Mesodermal cell (in vitro differentiated cells): ENCODE data around the gene DIP2C.
"Not testable (repeated sequence)": the region's sequence is repeated elsewhere in the genome, so short reads cannot be mapped to it uniquely, and the experiment has no call there.

ENCODE experiments used
- H3K27ac ChIP-seq: 2 replicates; pipeline ENCODE4 v1.7.0; 2013; ENCODE audit warnings: mild to moderate bottlenecking, low read depth, low read length, moderate library complexity; ENCODE audit not compliant: severe bottlenecking
- H3K36me3 ChIP-seq: 2 replicates; pipeline ENCODE4 v1.7.1; 2013; ENCODE audit warnings: mild to moderate bottlenecking, low read length, moderate library complexity; ENCODE audit not compliant: control insufficient read depth, insufficient read depth
- H3K4me1 ChIP-seq: one replicate; pipeline ENCODE4 v1.7.1; 2013; ENCODE audit warnings: mild to moderate bottlenecking, low read length; ENCODE audit not compliant: insufficient read depth, control insufficient read depth, poor library complexity, severe bottlenecking
- H3K4me3 ChIP-seq: 2 replicates; pipeline ENCODE4 v1.7.0; 2013; ENCODE audit warnings: low read length, control low read depth, mild to moderate bottlenecking; ENCODE audit not compliant: insufficient read depth, poor library complexity, severe bottlenecking; ENCODE audit errors: extremely low read depth
- H3K9me3 ChIP-seq: 2 replicates; pipeline ENCODE4 v1.7.1; 2013; ENCODE audit warnings: mild to moderate bottlenecking, low read length, moderate library complexity; ENCODE audit not compliant: control insufficient read depth
- WGBS, 2 experiments: methylation state at CpG; one replicate each; pipeline ENCODE4 v1.1.5; 2013; ENCODE audit warnings: missing lambda C conversion rate in 2 of 2; ENCODE audit not compliant: insufficient coverage in 2 of 2; 5-methylcytosine and 5-hydroxymethylcytosine counted together

DIP2C gene

DNA sequence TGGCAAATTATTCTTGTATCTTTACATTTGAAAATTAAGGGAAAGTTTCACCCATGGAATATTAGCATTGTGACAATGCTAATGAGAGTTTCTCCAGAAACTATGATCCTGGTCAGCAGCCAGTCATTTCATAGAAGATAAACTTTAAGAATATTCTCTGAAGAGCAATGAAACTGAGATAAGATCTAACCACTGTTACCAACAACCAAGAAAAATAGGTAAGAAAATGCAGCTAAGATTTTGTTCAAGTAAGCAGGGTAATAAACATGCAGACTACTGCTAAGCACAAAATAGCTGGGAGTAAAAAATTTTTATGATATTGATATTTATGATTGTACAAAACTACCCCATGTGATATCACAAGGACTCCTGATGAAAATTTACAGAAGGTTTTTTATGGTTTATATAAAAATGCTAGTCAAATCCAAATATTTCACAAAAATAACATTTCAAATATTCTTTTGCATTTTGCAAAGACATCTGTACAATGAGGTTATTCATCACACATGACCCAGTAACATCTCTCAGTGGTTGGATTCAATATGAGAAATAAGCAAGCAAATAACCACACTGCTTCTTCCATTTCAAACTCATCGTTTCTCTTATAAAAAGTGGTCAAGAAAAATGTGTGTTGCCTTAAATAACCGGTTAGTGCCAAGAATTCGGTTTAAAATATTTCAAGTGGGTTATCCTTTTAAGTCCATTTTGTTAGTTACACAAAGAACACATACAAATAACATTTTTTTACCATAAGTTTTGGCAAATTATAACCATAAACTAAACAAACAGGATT is 251.6 kb downstream of the DIP2C start:
- H3K9me3 ChIP-seq: no peaks in the 10 kb centered on the region
- H3K4me1 ChIP-seq: no peaks in the 10 kb centered on the region
- H3K36me3 ChIP-seq: peaks cover 20% of the 10 kb centered on the region
- no peak overlapping the region for H3K27ac ChIP-seq
- WGBS, 2 experiments: no CpG with 5 or more reads among the region's 3 CpGs
- no peak overlapping the region for H3K4me3 ChIP-seq

DNA sequence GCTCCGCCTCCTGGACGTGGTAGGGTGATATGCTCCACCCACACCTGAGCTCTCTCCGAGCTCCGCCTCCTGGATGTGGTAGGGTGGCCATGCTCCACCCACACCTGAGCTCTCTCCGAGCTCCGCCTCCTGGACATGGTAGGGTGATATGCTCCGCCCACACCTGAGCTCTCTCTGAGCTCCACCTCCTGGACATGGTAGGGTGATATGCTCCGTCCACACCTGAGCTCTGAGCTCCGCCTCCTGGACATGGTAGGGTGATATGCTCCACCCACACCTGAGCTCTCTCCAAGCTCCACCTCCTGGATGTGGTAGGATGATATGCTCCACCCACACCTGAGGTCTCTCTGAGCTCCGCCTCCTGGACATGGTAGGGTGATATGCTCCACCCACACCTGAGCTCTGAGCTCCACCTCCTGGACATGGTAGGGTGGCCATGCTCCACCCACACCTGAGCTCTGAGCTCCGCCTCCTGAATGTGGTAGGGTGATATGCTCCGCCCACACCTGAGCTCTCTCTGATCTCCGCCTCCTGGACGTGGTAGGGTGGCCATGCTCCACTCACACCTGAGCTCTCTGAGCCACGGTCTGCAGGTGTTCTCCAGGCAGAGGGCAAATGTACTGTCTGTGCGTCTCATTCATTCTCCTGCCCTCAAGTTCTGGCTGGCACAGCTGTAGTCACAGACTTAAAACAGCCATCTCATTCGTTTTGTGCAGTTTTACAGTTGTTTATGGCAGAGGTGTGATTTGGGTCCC is 252.4 kb downstream of the DIP2C start:
- Histone ChIP-seq H3K4me1 (no peaks in the 10 kb centered on the region), H3K36me3 (peaks cover 20% of the 10 kb centered on the region), H3K4me3 (no peak overlapping the region), H3K27ac (no peak overlapping the region), H3K9me3 (no peaks in the 10 kb centered on the region)
- WGBS, 2 experiments: 93% methylated on average over 8 of the region's 17 CpGs

DNA sequence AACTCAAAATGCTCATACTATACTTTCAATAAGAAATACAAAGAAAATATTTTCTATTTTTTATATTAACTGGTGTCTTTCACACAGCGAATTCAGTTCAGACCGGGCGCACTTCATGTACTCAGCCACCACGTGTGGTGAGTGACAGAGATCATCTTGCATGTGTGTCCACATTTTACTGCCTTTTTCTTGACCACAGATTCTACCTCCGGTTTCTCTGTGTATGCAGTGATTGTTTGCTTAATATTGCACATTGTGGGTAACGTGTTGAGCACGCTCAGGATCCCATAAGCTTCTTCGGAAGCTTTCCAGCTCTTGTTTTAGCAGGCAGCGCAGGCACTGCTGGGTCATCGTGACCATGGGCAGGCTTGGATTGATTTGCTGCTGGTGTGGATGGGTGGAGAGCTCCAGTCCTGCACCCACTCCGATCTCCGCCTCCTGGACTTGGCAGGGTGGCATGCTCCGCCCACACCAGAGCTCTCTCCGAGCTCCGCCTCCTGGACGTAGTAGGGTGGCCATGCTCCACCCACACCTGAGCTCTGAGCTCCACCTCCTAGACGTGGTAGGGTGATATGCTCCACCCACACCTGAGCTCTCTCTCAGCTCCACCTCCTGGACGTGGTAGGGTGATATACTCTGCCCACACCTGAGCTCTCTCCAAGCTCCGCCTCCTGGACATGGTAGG is 253.3 kb downstream of the DIP2C start:
- H3K36me3 ChIP-seq: peaks cover 20% of the 10 kb centered on the region
- H3K9me3 ChIP-seq: no peaks in the 10 kb centered on the region
- no peaks in the 10 kb centered on the region for H3K4me1 ChIP-seq
- no peak overlapping the region for H3K27ac ChIP-seq
- WGBS, 2 experiments: 92 to 94% methylated on average over 13 to 18 of the region's 19 CpGs
- no peak overlapping the region for H3K4me3 ChIP-seq

DNA sequence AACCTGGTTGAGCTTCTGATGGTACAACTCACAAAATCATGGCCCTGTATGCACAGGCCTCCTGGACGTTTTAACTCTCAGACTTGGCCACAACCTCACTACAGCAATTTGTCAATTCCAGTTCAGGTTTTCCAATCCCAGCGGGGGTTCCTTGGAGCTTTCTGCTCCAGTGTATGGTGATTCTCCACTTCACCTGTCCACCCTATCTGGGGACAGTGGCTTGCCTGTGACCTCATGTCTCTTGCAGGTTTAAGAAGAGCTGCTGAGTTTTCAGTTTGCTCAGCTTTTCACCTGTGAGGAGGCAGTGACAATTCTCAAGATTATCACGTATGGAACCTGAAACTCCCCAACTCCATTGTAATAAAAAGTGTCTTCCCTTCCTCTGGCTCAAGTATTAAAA is 254.1 kb downstream of the DIP2C start:
- Histone ChIP-seq H3K9me3 (no peaks in the 10 kb centered on the region), H3K36me3 (peaks cover 20% of the 10 kb centered on the region), H3K4me3 (no peak overlapping the region), H3K27ac (no peak overlapping the region), H3K4me1 (no peaks in the 10 kb centered on the region)
- 83 to 95% methylated on average over 2 of the region's 3 CpGs for WGBS, 2 experiments

- Histone ChIP-seq H3K27ac (no peak overlapping the region), H3K36me3 (no peaks in the 10 kb centered on the region), H3K9me3 (no peaks in the 10 kb centered on the region), H3K4me1 (no peaks in the 10 kb centered on the region), H3K4me3 (no peak overlapping the region)
- WGBS, 2 experiments: 100% methylated on average over 1 of the region's 2 CpGs
Measured at GRCh38 chr10:429696-430095, 259.8 kb downstream of the DIP2C start.

DNA sequence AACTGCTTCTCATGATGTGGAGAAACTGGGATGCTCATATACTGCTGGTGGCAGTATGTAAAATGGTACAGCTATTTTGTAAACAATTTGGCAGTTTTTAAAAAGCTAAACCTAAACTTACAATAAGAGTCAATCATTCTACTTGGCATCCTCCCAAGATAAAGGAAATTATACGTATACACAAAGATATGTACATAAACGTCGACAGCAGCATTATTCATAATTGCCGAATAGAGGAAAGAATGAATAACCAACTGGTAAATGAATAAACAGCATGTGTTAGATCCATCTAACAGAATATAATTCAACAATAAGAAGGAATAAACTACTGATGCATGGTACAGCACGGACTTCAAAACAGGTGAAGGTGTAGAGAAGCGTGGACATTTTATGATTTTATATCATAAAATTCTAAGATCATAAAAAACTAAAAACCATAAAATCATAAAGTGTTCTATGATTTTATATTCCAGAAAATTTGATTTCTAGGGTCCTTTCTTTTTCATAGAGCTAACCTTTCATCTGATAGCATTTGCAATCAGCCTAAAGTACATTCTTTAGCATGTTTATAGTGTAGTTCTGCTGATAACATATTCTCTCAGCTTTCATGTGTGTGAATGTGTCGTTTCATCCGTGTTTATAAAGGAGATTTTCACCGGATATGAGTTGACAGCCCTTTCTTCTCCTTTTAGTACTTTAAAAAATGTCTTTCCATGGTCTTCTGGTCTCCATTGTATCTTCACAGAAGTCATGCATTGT is 261.5 kb downstream of the DIP2C start:
- Histone ChIP-seq H3K4me1 (no peaks in the 10 kb centered on the region), H3K27ac (no peak overlapping the region)
- WGBS, 2 experiments: no CpG with 5 or more reads among the region's 9 CpGs

DNA sequence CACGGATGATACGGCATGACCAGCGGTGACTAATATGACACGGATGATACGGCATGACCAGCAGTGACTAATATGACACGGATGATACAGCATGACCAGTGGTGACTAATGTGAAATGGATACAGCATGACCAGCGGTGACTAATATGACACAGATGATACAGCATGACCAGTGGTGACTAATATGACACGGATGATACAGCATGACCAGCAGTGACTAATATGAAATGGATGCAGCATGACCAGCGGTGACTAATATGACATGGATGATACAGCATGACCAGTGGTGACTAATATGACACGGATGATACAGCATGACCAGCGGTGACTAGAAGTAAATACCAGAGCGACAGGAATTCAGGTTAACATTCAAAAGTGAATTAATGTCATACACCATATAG is 264.1 kb downstream of the DIP2C start:
- 97 to 98% methylated on average over 10 to 12 of the region's 12 CpGs for WGBS, 2 experiments

More for the DNA sequence above, 261.5 kb downstream of the DIP2C start:
- Histone ChIP-seq H3K36me3 (no peaks in the 10 kb centered on the region), H3K9me3 (no peaks in the 10 kb centered on the region), H3K4me3 (no peak overlapping the region)

DNA sequence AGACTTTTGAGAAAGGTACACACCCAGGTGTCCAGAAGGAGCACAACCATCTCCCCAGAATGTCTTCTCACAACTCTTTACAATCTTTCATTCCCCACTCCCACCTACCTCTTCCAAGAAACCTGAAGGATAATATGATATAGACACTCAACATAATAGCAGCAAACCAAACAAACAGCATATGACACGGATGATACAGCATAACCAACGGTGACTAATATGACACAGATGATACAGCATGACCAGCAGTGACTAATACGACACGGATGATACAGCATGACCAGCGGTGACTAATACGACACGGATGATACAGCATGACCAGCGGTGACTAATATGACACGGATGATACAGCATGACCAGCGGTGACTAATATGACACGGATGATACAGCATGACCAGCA is 264.7 kb downstream of the DIP2C start:
- not testable (repeated sequence) for H3K4me1 ChIP-seq, H3K27ac ChIP-seq, H3K9me3 ChIP-seq, H3K4me3 ChIP-seq
- WGBS, 2 experiments: 100% methylated on average over 2 to 3 of the region's 11 CpGs
- peaks cover 14% of the 10 kb centered on the region for H3K36me3 ChIP-seq

More for the DNA sequence above, 264.1 kb downstream of the DIP2C start:
- H3K4me1 ChIP-seq, H3K36me3 ChIP-seq, H3K4me3 ChIP-seq, H3K9me3 ChIP-seq, H3K27ac ChIP-seq: not testable (repeated sequence)

DNA sequence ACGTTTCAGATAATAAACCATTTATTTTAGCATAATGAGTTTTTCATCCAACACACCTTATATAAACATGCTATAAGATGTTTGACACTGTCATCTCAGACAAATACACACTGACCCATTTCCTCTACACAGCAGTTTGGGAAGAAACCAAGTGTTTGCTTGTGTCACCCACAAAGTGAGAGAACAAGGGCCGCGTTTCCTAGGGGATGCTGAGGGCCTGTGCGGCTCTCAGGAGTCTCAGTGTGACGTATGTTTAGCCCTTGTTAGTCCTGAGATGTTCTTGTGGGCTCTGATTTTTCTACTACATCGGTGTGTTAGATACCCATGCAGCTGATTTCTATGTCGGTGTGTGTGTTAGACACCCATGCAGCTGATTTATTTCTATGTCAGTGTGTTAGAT is 266.3 kb downstream of the DIP2C start:
- no peak overlapping the region for H3K4me3 ChIP-seq
- peaks cover 25% of the 10 kb centered on the region for H3K36me3 ChIP-seq
- 78 to 96% methylated on average over 5 to 7 of the region's 7 CpGs for WGBS, 2 experiments
- H3K27ac ChIP-seq: no peak overlapping the region
- no peaks in the 10 kb centered on the region for H3K4me1 ChIP-seq
- no peaks in the 10 kb centered on the region for H3K9me3 ChIP-seq

DNA sequence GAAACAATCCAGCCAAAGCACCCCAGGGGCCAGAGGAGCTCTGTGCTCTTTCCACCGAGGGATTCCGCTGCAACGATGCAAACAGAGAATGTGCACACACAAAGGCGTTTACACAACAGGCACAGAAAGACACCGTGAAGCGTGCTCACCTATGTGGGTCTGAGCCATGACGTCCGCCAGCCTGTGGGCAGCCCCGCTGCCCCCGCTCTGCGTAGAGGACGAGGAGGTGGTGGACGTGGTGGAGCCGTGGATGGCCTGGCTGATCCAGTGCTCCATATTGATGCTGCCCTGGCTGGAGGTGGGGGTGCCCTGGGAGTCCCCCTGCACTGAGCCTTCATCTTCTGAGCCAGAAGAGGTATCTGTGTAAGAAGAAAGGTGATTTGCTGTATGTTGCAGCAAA is 266.8 kb downstream of the DIP2C start:
- Histone ChIP-seq H3K27ac (no peak overlapping the region), H3K9me3 (no peaks in the 10 kb centered on the region), H3K4me3 (no peak overlapping the region), H3K4me1 (no peaks in the 10 kb centered on the region), H3K36me3 (peaks cover 25% of the 10 kb centered on the region)
- 77 to 83% methylated on average over 11 to 14 of the region's 14 CpGs for WGBS, 2 experiments
